BE2C (cell line): ENCODE data around the gene LRRC74B.

Experiments
- DNase-seq: peaks from one replicate; pipeline ENCODE4 v3.0.0-alpha.2; 2020
- H3K27me3 ChIP-seq: fragments of 250-450 bp; sonication (Bioruptor Pico); 2 replicates; pipeline ENCODE4 v1.5.1; 2020; ENCODE audit warnings: mild to moderate bottlenecking
- H3K36me3 ChIP-seq: fragments of 250-450 bp; sonication (Bioruptor Pico); 2 replicates; pipeline ENCODE4 v1.5.1; 2020; ENCODE audit warnings: mild to moderate bottlenecking
- H3K4me1 ChIP-seq: fragments of 250-450 bp; sonication (Bioruptor Pico); 2 replicates; pipeline ENCODE4 v1.5.1; 2020
- H3K4me3 ChIP-seq: 2 replicates; pipeline ENCODE4 v1.5.1; 2011; ENCODE audit warnings: low read depth, low read length
- H3K9me3 ChIP-seq: fragments of 250-450 bp; sonication (Bioruptor Pico); 2 replicates; pipeline ENCODE4 v1.5.1; 2020
- TF ChIP-seq, protein P1 (sequence below): IDR thresholded peaks from 2 replicates; pipeline ENCODE4 v1.5.1; 2012; ENCODE audit warnings: mild to moderate bottlenecking, low read depth, low read length

The LRRC74B gene

DNA sequence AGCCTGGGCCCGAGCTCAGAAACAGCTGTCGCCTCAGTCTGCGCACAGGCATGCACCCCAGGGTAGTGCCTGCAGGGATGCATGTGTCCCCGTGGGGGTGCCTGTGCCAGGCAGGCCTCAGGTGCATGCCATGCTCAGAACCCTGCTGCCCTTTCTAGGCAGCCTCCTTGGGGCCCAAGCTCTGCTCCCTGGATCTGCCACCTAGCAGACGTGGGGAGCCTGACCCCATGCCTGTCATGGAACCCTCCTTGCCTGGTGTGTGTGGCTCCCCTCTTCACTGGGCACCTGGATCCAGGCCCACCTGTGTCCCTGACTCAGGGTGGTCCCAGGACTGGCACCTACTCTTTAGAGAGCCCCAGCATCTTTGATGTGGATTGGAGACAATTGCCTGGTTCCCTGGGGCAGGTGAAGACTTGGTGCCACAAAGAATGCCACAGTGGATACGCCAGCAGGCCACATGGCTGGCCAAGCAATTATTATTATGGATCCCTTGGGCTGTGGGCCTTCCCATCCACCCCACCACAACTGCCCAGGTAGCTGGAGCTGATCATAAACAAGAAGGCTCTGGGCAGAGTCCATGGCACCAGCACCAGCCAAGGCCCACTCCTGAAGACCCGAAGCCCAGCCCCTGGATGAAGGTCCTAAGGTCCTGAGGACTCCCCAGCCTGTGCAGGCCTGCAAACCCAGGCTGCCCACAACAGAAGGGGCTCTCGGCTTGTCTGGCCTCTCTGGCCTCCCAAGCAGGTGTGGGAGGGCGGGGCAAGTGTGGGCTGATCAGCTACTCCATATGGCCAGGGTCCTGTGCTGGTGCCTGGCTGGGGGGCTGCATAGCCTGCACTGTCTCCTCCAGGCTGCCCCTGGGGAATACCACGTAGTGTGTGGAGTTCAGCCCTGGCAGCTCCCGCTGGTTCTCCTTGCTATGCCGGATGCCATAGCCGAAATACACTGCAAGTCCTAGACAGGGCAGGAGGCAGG is 17.2 kb upstream of the LRRC74B start:
- peak; percentile 49 for DNase-seq
- TF ChIP-seq, protein P1, sequence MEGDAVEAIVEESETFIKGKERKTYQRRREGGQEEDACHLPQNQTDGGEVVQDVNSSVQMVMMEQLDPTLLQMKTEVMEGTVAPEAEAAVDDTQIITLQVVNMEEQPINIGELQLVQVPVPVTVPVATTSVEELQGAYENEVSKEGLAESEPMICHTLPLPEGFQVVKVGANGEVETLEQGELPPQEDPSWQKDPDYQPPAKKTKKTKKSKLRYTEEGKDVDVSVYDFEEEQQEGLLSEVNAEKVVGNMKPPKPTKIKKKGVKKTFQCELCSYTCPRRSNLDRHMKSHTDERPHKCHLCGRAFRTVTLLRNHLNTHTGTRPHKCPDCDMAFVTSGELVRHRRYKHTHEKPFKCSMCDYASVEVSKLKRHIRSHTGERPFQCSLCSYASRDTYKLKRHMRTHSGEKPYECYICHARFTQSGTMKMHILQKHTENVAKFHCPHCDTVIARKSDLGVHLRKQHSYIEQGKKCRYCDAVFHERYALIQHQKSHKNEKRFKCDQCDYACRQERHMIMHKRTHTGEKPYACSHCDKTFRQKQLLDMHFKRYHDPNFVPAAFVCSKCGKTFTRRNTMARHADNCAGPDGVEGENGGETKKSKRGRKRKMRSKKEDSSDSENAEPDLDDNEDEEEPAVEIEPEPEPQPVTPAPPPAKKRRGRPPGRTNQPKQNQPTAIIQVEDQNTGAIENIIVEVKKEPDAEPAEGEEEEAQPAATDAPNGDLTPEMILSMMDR = no peak
- Histone ChIP-seq H3K4me3 (no peak overlapping the region), H3K36me3 (no peaks in the 10 kb centered on the region), H3K4me1 (peaks cover 9% of the 10 kb centered on the region), H3K27me3 (no peaks in the 10 kb centered on the region), H3K9me3 (no peaks in the 10 kb centered on the region)

DNA sequence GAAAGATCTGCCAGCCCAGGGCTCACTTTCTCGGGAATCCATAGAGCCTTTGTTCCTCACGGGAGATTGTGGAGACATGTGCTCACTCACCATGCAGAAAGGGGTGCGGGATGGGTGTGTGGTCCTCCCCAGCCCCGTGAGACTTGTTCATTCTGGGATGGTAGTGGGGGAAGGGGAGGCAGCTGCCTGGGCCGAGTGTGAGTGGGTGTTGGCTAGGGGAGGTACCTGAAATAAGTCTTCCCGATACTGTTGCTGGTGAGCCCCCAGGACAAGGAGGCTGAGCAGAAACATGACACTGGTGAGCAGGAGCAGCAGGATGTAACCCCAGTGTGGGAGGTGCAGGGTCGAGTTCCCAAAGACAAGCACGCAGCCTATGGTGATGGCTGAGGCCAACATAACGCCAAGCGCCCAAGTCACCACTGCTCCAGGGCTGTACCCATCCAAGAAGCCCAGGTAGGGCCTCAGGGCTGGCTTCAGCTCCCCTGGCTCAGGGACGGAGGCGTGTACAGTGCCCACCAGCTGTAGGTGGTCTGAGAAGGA is 16.2 kb upstream of the LRRC74B start:
- no peak for DNase-seq
- no peak overlapping the region for H3K4me3 ChIP-seq
- H3K4me1 ChIP-seq = peaks cover 9% of the 10 kb centered on the region
- TF ChIP-seq, protein P1 = no peak
- H3K9me3 ChIP-seq = no peaks in the 10 kb centered on the region
- H3K27me3 ChIP-seq = no peaks in the 10 kb centered on the region
- no peaks in the 10 kb centered on the region for H3K36me3 ChIP-seq

DNA sequence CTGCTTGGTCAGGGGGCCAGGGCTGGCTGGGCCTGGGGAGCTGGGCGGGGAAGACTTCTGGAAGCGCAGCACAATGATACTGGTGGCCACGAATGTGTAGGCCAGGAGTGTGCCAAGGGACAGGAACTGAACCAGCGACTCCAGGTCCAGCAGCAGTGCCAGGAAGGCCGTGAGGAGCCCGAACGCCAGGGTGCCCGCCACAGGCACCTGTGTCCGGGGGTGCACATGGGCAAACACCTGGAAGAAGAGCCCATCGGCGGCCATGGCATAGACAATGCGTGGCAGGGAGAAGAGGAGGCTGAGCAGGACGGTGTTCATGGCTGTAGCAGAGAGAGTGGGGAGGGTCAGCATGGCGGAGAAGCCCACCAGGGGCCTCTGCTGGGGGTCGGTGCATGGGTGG is 15.7 kb upstream of the LRRC74B start:
- Histone ChIP-seq H3K27me3 (no peaks in the 10 kb centered on the region), H3K4me3 (no peak overlapping the region), H3K4me1 (peaks cover 9% of the 10 kb centered on the region), H3K9me3 (no peaks in the 10 kb centered on the region), H3K36me3 (no peaks in the 10 kb centered on the region)
- TF ChIP-seq, protein P1 = no peak
- no peak for DNase-seq

DNA sequence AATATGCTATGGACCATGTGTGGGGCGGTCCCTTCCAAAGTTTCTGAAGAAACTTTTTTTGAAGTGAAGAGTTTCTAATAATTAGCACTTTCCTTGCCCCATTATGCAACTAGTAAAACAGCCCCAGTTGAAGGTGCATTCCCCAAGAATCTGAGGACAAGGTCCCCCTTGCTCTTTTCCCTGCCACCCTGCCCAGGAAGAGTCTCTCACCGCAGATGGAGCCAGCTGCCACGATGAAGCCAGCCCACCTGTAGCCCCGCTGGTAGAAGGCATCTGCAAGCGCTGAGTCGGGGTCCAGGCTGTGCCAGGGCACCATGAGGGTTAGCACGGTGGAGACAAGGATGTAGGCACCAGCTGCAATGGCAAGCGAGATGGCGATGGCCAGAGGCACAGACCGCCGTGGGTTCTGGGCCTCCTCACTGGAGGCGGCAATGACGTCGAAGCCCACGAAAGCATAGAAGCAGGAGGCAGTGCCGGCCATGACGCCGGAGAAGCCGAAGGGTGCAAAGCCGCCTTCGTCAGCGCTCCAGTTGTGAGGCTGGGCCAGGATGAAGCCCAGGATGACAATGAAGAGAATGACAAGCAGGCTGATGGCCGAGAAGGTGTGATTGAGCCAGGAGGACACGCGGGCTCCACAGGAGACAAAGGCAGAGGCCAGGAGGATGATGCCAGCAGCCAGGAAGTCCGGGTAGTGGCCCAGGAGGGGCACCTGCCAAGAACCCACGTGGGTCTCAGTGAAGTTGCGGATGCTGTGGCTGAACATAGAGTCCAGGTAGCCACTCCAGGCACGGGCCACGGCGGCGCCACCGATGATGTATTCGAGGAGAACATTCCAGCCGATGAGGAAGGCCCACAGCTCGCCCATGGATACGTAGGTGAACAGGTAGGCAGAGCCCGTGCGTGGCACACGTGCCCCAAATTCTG is 14.9 kb upstream of the LRRC74B start:
- TF ChIP-seq, protein P1 = no peak
- Histone ChIP-seq H3K36me3 (no peaks in the 10 kb centered on the region), H3K4me3 (no peak overlapping the region), H3K4me1 (peaks cover 9% of the 10 kb centered on the region), H3K27me3 (no peaks in the 10 kb centered on the region), H3K9me3 (no peaks in the 10 kb centered on the region)
- no peak for DNase-seq

DNA sequence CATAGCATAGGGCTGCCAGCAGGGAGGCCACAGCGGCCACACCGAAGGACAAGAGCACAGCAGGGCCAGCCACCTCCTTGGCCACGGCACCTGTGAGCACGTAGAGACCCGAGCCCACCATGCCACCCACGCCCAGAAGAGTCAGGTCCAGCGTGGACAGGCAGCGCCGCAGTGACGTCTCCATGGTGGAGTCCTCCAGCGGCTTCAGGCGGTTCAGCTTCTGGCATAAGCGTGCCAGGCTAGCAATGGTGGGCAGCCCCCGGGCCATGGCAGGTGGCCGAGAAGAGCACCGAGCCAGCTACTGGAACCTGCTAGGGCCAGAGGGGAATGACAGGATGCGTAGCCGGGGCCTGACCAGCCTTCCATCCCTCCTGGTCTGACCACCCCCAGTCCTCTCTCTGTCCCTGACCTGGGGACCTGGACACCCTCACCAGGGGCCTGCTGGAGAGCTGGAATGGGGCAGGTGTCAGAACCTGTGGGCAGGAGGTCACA is 14.2 kb upstream of the LRRC74B start:
- no peaks in the 10 kb centered on the region for H3K27me3 ChIP-seq
- H3K9me3 ChIP-seq = no peaks in the 10 kb centered on the region
- H3K4me1 ChIP-seq = peaks cover 9% of the 10 kb centered on the region
- no peak for DNase-seq
- TF ChIP-seq, protein P1 = no peak
- peak overlapping the region; percentile 45; the same call in 1 of the 2 replicates for H3K4me3 ChIP-seq
- no peaks in the 10 kb centered on the region for H3K36me3 ChIP-seq
